SU-DHL-6 (cell line): ENCODE data around the gene PVALEF.

Experiments
- H2AFZ ChIP-seq: fragments of 200-600 bp; sonication (generic); 2 replicates; pipeline ENCODE4 v1.6.1; 2014; ENCODE audit warnings: low read depth, mild to moderate bottlenecking, moderate library complexity, mixed read lengths, antibody characterized with exemption, low read length; ENCODE audit not compliant: severe bottlenecking
- H3F3A ChIP-seq: fragments of 200-600 bp; shearing (Covaris generic); 2 replicates; pipeline ENCODE4 v1.6.0; 2016; ENCODE audit warnings: antibody characterized with exemption, mild to moderate bottlenecking; ENCODE audit not compliant: insufficient read depth
- H3K27ac ChIP-seq: fragments of 200-600 bp; sonication (generic); 2 replicates; pipeline ENCODE4 v1.5.1; 2016; ENCODE audit warnings: low read depth, mild to moderate bottlenecking, low read length, moderate library complexity, mixed read lengths
- H3K27me3 ChIP-seq: fragments of 200-600 bp; sonication (generic), shearing (Covaris generic); 2 replicates; pipeline ENCODE4 v1.6.0; 2014; ENCODE audit warnings: mild to moderate bottlenecking, low read length
- H3K36me3 ChIP-seq: fragments of 200-600 bp; sonication (generic); 2 replicates; pipeline ENCODE4 v1.6.1; 2014; ENCODE audit warnings: mild to moderate bottlenecking, low read length, mixed read lengths
- H3K4me2 ChIP-seq: fragments of 300-600, 200-600 bp; shearing (Covaris generic), sonication (generic); 2 replicates; pipeline ENCODE4 v1.6.0; 2014; ENCODE audit warnings: low read length, low read depth, mild to moderate bottlenecking; ENCODE audit not compliant: poor library complexity, severe bottlenecking
- H3K4me3 ChIP-seq: fragments of 200-600 bp; sonication (generic); 2 replicates; pipeline ENCODE4 v1.5.1; 2014; ENCODE audit warnings: antibody characterized with exemption, low read length, mild to moderate bottlenecking, mixed read lengths; ENCODE audit not compliant: insufficient read depth, poor library complexity, severe bottlenecking
- H3K79me2 ChIP-seq: fragments of 200-600 bp; sonication (generic); 2 replicates; pipeline ENCODE4 v1.6.1; 2014; ENCODE audit warnings: mild to moderate bottlenecking, low read length, moderate library complexity; ENCODE audit not compliant: insufficient read depth
- H3K9ac ChIP-seq: fragments of 200-600 bp; sonication (generic); 2 replicates; pipeline ENCODE4 v1.7.0; 2014; ENCODE audit warnings: mild to moderate bottlenecking, low read length
- H3K9me2 ChIP-seq: fragments of 200-600 bp; sonication (generic); replicated peaks from 2 replicates; pipeline ENCODE4 v1.6.1; 2014; ENCODE audit warnings: low read length; ENCODE audit not compliant: insufficient read depth
- H3K9me3 ChIP-seq: fragments of 200-600 bp; sonication (generic); 2 replicates; pipeline ENCODE4 v1.6.1; 2014; ENCODE audit warnings: low read length, mixed read lengths; ENCODE audit not compliant: insufficient read depth
- H4K20me1 ChIP-seq: fragments of 200-600 bp; sonication (generic); 2 replicates; pipeline ENCODE4 v1.6.1; 2014; ENCODE audit warnings: low read depth, mild to moderate bottlenecking, antibody characterized with exemption, low read length, moderate library complexity, mixed read lengths
- CTCF ChIP-seq: fragments of 200-600 bp; sonication (generic); IDR thresholded peaks from one replicate; pipeline ENCODE4 v1.5.1; 2017; ENCODE audit warnings: antibody characterized with exemption, mild to moderate bottlenecking, low read length, moderate library complexity; ENCODE audit not compliant: insufficient read depth, poor library complexity, severe bottlenecking
- EZH2phosphoT487 ChIP-seq: fragments of 200-600 bp; sonication (generic), shearing (Covaris generic); conservative IDR thresholded peaks from 2 replicates; pipeline ENCODE4 v1.6.1; 2018; ENCODE audit warnings: mild to moderate bottlenecking, antibody characterized with exemption, low read length, moderate library complexity, mixed read lengths

PVALEF gene

GRCh38 chr17:81132197-81132540, 33.1 kb upstream of the PVALEF start:
- TF ChIP-seq CTCF (no peak), EZH2phosphoT487 (no peak)
- no peaks in the 10 kb centered on the region for H3K9me3 ChIP-seq
- H3K9ac ChIP-seq: no peak overlapping the region
- no peak overlapping the region for H3K4me3 ChIP-seq
- H3K36me3 ChIP-seq: no peaks in the 10 kb centered on the region
- H4K20me1 ChIP-seq: no peaks in the 10 kb centered on the region
- H3K4me2 ChIP-seq: no peak overlapping the region
- H3K9me2 ChIP-seq: no peaks in the 10 kb centered on the region
- no peak overlapping the region for H3K27ac ChIP-seq
- H3K79me2 ChIP-seq: no peaks in the 10 kb centered on the region
- no peaks in the 10 kb centered on the region for H3F3A ChIP-seq
- H3K27me3 ChIP-seq: no peaks in the 10 kb centered on the region
- no peak overlapping the region for H2AFZ ChIP-seq

GRCh38 chr17:81132770-81133723, 32.3 kb upstream of the PVALEF start:
- TF ChIP-seq EZH2phosphoT487: no peak
- no peak for TF ChIP-seq CTCF
- Histone ChIP-seq H3K4me2 (no peak overlapping the region), H3K9ac (no peak overlapping the region)

GRCh38 chr17:81134064-81134781, 31.1 kb upstream of the PVALEF start:
- no peaks in the 10 kb centered on the region for H3K36me3 ChIP-seq
- TF ChIP-seq CTCF (no peak), EZH2phosphoT487 (no peak)
- H3K4me3 ChIP-seq: no peak overlapping the region
- no peak overlapping the region for H3K4me2 ChIP-seq
- no peak overlapping the region for H2AFZ ChIP-seq
- no peaks in the 10 kb centered on the region for H3K9me2 ChIP-seq
- no peak overlapping the region for H3K27ac ChIP-seq
- no peaks in the 10 kb centered on the region for H4K20me1 ChIP-seq
- no peaks in the 10 kb centered on the region for H3F3A ChIP-seq
- H3K27me3 ChIP-seq: no peaks in the 10 kb centered on the region
- H3K9ac ChIP-seq: no peak overlapping the region
- H3K79me2 ChIP-seq: no peaks in the 10 kb centered on the region
- no peaks in the 10 kb centered on the region; the same call in 1 of the 2 replicates for H3K9me3 ChIP-seq

More at GRCh38 chr17:81132770-81133723, 32.3 kb upstream of the PVALEF start:
- no peaks in the 10 kb centered on the region for H3K27me3 ChIP-seq
- H3K9me3 ChIP-seq: no peaks in the 10 kb centered on the region; the same call in 1 of the 2 replicates
- no peaks in the 10 kb centered on the region for H4K20me1 ChIP-seq
- H3K9me2 ChIP-seq: no peaks in the 10 kb centered on the region
- no peak overlapping the region for H2AFZ ChIP-seq
- no peak overlapping the region for H3K27ac ChIP-seq
- H3F3A ChIP-seq: no peaks in the 10 kb centered on the region
- no peaks in the 10 kb centered on the region for H3K79me2 ChIP-seq
- no peak overlapping the region for H3K4me3 ChIP-seq
- H3K36me3 ChIP-seq: no peaks in the 10 kb centered on the region
